Body of pancreas (tissue), 4 donors: Measurements from ENCODE around the gene GNAI2.

Experiments
- CTCF ChIP-seq, 7 experiments: fragments of 450-650 bp in 4 of 7; fragments of 200-600 bp in 3 of 7; sonication (generic) in 3 of 7; IDR thresholded peaks; one replicate each; pipeline ENCODE4 v1.5.1; 2016 to 2019; ENCODE audit warnings: antibody characterized with exemption in 7 of 7
- POLR2A ChIP-seq, 3 donors: fragments of 450-650 bp; IDR thresholded peaks; one replicate each; pipeline ENCODE4 v1.6.1; 2016; ENCODE audit warnings: antibody characterized with exemption in 3 of 3, mild to moderate bottlenecking in 2 of 3

- TF ChIP-seq CTCF (IDR thresholded peaks at IDR 0.05), result no peak
- no peak for TF ChIP-seq POLR2A (IDR thresholded peaks at IDR 0.05)
Observed at GRCh38 chr3:50258029-50258680, 22.2 kb downstream of the GNAI2 start.
